NCI-H82 treated with DMSO at 0.1 percent for 48 hours (cell line): ENCODE measurements around the gene PREB.
"Not testable (repeated sequence)": the region's sequence is repeated elsewhere in the genome, so short reads cannot be mapped to it uniquely, and the experiment has no call there.

Experiments
- DNase-seq: peaks from one replicate; lab custom pipeline; 2025; ENCODE audit not compliant: unreplicated experiment; lab: John Stamatoyannopoulos, UW

PREB gene

DNA sequence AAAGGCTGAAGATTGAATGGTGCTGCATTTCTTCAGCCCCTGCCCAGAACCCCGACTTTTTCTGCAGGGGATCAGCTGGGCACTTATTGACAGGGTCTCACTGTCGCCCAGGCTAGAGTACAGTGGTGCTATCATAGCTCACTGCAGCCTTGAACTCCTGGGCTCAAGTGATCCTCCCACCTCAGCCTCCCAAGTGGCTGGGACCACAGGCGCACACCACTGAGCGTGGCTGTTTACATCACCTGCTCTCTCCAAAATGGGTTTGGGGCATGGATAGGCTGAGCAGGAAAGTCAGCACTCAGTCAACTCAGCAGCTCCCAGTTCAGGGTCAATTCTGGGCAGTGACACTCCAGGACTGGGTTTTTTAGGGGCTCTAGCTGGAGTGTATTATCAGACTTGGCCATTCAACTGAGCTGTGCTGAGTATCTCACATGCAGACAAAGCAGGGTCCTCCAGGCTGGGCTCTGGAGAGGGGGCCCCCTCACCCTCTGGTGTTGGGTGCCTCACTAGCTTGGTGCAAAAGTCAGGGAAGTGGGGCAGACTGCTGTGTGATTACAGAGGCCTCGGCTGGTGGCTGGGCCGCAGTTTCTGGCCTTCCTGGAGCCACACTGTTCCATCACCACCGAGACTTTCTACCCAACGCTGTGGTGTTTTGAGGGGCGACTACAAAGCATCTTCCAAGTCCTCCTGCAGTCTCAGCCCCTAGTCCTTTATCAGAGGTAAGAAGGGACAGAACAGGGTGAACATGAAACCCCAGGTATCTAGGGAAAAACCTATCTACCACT is 6.4 kb downstream of the PREB start:
- no peak for DNase-seq

DNA sequence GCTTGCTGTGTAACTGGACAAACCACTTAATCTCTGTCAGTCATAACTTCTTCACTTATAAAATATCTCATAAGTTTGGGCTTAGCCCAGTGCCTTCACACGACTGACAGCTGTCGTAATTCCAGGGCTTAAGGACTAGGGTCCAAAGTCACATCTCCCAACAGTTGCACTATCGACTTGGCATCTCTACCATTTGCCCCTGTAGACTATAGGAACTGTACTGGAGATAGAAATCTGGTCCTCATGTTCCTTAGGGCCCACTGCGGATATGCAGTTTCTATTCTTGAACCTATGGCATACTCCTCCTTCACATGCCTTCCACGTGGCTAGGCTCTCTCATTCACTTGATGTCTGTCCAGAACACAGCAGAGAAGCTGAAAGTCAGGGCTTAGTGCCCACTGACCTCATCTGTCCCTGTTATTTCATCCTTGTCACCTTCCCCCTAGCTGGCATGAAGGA is 8.2 kb downstream of the PREB start:
- no peak for DNase-seq

DNA sequence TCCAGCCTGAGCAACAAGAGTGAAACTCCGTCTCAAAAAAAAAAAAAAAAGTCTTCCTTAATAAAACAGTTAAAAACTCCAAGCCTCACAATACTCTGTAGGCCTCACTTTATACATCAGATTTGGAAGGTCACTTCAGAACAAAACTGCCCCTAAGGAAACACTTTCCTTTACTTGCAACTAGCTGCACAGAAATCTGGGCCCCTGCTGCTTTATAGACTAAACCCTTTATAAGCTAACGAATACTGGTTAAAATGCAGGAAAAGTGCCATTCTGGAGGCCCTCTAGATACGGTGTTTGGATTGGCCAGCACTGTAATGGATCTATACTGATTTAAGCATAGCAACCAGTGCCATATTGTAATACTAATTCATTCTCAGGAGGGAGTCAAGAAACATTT is 9.3 kb downstream of the PREB start:
- no peak for DNase-seq

DNA sequence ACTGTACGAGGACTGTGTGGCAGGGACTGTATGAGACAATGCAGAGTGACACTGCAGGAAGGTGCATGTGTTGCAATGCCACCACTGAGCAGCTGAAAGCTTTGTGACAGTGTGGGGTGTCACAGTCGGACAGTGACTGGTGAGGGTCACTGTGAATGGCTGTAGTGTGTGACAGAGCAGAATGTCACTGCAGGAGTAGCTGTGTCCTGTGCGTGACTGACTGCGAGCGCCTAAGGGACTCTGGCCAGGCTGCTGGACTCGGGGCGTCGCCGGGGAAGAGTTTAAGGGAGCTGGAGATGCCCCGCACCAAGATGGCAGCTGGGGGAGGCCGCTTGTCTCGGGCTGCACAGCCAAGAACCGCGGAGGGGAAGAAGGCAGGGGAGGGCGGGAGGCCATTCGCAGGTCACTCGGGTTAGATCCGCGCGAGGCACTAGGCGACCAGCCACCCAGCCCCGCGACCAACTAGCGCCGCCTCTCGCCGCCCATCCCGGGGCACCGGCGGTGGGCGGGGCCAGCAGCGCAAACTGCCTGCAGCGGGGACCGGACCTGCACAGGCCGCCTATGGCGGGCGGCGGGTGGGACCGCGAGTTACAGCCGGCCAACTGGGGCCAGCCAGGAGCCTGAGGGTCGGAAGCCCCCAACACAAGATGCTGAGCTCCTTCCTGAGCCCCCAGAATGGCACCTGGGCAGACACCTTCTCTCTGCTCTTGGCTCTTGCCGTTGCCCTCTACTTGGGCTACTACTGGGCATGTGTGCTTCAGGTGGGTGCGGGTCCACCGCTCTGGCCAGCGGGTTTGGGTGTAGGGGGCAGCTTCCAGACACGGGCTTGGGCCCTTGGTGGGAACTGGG is 10.9 kb downstream of the PREB start, which contains the start of gene ABHD1:
Gene ABHD1 (plus strand): TSS at position 514 of the 849 bp plus-strand sequence. CDS start 134 bp downstream, at position 648.
- no peak for DNase-seq

DNA sequence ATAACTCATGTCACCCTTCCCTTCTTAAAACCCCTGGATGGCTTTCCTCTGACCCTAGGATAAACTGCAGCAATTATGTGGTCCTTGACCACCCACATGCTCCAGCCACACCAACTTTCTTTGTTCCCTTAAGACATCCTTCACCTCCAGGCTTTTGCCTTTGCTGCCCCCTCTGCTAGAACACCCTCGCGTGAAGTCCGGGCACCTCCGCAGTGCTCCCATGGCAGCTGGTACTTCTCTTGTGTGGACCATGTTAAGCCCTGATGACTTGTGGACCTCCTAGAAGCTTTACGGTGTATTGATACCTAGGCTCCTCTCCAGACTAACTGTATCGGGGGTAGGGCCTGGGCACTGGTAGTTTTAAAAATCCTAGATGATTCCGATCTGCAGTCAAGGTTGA is 11.6 kb downstream of the PREB start:
- DNase-seq = no peak

DNA sequence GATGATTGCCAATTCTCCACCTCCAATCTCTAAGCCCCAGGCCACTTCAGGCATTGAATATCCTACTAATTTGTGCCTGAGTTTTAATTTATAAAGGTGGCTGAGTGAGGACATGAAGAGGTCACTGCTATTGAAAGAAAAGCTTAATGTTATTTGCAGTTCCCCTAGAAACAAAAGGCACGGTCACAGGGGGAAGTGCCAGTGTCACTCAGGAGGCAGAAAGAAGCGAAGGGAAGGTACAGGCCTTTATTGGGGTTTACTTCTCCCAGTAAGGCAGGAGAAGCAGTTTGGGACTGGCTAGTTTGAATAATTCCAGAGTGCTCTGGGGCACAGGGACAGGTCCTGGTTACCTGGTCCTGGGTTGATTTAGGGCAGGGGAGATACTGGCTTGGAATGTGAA is 12.5 kb downstream of the PREB start:
- DNase-seq = no peak

DNA sequence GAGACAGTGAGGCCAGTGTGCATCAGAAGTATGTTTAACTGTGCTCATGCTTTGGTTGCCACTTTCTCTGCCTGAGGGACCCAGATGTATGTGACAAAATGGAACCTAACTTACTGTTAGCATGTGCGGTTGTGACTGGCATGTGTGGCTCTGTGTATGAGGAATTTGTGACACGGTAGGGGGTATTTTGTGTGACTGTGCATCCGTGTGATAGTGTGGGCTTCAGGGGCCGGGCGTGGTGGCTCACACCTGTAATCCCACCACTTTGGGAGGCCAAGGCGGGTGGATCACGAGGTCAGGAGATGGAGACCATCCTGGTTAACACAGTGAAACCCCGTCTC is 15.1 kb downstream of the PREB start:
- DNase-seq = not testable (repeated sequence)

DNA sequence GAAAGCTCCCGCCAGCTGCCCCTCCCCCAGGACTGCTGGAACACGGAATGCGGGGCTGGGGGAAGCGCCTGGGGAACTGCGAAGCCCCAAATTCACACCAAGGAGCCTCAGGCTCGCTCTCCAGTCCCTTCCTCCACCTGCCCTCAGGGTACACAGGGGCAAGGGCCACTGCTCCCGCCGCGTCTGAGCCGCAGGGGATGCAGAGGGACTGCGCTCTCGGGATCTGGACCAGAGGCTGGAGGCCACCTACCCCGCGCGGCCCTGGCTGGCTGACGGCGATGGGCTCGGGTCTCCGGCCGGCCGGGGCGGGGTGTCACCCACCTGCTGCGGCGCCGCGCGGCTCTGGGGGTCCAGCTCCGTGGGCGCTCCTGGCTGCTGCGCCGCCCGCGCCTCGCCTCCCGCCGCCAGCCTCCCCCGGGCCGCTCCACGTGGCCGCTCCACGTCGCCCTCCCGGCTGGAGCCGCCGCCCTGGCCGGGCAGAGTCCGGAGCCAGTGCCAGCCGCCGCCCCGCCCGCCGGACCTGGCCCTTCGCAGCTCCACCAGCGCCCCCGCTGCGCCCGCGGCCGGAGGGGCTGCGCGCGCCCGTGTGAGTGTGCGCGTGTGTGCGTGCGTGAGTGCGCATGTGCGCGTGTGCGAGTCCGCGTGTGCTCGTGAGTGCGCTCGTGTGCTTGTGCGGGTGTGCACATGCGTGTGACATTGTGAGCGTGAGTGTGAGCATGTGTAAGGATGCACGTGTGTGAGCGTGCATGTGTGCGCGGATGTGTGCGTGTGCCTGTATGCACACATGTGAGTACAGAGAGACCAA is 15.7 kb downstream of the PREB start, which contains the start of gene CGREF1:
Gene CGREF1 (minus strand): TSS at position 604 of the 805 bp plus-strand sequence. CDS start 14,762 bp downstream, outside the sequence.
- DNase-seq = no peak

DNA sequence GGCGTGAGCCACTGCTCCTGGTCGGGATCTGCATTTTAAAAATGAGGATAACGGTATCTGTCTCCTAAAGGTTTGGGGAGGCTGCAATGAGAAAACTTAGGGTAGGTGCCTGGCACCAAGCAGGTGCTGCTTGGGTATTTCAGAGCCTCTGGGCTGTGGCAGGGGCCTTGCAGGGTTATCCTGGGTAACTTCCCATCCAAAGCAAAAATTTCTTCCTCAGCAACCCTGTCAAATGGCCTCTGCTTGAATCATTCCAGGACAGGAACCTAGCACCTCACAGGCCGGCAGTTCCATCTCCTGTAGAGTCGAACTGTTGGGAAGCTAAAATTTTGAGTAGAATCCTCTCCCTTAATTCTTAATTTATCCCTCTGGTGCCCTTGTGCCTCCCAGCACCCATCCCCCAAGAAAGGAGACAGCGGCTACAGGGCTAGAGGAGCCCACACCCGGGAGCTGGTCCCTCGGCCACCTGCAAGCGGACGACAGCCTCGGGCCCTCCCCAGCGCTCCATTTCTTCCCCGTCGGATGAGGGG is 16.4 kb downstream of the PREB start:
- DNase-seq = no peak

DNA sequence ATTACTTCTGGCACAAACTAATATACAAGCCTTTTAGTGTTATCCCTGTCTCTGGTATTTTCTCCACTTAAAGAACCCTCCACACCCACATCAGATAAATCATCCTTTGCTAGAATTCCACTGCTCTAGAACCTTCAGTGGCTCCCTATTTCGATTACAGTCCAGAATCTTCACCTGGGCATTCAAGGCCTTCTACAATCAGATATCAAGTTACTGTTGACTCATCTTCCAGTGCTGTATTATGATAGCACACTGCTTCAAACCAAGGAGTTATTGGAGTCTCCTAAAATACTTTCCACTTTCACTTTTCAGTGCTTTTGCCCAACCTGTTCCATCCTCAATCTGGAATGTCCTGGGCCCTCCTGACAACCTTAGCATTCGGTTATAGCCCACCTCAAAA is 18.9 kb downstream of the PREB start:
- no peak for DNase-seq

DNA sequence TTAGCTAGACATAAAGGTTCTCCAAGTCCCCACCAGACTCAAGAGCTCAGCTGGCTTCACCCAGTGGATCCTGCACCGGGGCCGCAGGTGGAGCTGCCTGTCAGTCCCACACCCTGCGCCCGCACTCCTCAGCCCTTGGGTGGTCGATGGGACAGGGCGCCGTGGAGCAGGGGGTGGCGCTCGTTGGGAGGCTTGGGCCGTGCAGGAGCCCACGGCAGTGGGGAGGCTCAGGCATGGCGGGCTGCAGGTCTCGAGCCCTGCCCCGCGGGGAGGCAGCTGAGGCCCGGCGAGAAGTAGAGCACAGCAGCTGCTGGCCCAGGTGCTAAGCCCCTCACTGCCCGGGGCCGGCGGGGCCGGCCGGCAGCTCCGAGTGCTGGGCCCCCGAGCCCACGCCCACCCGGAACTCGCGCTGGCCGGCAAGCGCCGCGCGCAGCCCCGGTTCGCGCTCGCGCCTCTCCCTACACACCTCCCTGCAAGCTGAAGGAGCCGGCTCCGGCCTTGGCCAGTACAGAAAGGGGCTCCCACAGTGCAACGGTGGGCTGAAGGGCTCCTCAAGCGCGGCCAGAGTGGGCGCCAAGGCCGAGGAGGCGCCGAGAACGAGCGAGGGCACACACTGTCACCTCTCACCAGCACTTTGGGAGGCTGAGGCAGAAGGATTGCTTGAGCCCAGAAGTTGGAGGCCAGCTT is 22.9 kb downstream of the PREB start:
- not testable (repeated sequence) for DNase-seq

DNA sequence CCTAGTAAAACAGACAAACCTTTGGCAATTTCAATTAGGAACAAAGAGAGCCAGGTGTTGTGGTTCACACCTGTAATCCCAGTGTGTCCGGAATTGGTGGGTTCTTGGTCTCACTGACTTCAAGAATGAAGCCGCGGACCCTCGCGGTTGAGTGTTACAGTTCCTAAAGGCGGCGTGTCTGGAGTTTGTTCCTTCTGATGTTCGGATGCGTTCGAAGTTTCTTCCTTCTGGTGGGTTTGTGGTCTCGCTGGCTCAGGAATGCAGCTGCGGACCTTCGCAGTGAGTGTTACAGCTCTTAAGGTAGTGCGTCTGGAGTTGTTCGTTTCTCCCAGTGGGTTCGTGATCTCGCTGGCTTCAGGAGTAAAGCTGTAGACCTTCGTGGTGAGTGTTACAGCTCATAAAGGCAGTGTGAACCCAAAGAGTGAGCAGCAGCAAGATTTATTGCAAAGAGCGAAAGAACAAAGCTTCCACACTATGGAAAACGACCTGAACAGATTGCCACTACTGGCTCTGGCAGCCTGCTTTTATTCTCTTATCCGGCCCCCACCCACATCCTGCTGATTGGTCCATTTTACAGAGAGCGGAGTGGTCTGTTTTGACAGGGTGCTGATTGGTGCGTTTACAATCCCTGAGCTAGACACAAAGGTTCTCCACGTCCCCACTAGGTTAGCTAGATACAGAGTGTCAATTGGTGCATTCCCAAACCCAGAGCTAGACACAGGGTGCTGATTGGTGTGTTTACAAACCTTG is 23.7 kb downstream of the PREB start:
- not testable (repeated sequence) for DNase-seq

DNA sequence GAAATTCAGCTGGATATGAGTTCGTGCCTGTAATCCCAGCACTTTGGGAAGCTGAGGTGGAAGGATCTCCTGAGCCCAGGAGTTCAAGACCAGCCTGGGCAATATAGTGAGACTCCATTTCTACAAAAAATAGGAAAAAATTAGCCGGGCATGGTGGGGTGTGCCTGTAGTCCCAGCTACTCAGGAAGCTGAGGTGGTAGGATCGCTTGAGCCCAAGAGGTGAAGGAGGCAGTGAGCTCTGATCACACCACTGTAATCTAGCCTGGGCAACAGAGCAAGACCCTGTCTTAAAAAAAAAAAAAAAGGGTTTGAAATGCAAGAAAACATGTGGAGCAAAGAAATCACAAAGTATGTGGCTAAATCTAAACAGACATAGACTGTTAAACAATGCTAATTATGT is 25.4 kb downstream of the PREB start:
- no peak for DNase-seq

DNA sequence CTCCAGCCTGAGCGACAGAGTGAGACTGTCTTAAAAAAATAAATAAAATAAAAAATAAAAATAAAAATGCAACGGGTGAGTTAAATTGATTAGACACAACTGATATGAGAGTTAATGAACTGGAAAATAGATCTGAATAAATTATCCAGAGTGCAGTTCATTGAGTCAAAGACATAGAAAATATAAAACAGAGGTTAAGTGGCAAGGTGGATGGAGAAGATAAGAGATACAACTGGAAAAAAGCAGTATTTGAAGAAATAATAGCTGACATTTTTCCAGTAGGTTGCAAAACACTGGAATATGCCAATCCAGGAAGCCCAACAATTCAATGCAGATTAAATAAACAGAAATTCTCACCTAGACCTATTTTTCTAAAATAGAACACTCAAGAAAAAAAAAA is 26.2 kb downstream of the PREB start:
- DNase-seq = no peak

DNA sequence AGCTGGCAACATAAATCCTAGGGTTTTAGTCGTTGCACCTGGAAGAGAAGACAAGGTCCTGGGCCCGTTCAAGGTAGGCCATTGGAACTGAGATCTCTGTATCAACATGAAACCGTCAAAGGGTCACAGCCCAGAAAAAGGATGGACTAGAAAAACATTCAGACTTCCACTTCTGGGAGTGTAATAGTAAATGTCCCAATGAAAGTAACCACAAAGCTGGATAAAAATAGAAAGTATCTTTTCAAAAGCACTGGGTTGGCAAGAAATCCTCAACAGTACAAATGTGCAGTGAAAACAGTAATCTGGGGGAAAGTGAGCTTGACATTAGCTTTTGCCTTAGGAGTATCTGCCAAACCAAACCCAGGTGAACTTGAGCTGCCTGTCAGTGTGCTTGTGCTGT is 28.5 kb downstream of the PREB start:
- no peak for DNase-seq

DNA sequence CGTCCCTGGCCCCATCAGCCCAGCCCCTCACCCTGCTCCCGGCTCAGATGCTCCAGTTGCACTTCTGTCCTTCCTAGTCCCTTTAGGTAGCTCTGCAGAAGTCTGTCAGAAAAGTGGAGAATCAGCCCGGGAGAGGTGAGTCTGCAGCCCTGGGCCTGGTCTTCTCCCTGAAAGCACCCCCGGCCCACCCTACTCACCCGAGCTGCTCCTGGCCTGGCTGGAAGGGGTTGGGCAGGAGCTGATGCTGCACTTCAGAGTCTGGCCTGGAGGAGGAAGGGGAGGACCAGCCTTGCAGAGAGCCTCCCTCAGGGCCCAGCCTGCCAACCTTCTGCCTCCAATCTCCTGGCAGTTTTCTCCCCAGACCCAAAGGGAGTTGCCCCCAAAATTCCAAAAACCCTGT is 32.1 kb downstream of the PREB start:
- DNase-seq = no peak

DNA sequence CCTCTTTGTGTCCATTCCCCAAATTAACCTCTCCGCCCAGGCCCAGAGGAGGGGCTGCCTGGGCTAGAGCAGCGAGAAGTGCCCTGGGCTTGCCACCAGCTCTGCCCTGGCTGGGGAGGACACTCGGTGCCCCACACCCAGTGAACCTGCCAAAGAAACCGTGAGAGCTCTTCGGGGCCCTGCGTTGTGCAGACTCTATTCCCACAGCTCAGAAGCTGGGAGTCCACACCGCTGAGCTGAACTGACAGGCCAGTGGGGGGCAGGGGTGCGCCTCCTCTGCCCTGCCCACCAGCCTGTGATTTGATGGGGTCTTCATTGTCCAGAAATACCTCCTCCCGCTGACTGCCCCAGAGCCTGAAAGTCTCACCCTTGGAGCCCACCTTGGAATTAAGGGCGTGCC is 34.4 kb downstream of the PREB start:
- DNase-seq = no peak

DNA sequence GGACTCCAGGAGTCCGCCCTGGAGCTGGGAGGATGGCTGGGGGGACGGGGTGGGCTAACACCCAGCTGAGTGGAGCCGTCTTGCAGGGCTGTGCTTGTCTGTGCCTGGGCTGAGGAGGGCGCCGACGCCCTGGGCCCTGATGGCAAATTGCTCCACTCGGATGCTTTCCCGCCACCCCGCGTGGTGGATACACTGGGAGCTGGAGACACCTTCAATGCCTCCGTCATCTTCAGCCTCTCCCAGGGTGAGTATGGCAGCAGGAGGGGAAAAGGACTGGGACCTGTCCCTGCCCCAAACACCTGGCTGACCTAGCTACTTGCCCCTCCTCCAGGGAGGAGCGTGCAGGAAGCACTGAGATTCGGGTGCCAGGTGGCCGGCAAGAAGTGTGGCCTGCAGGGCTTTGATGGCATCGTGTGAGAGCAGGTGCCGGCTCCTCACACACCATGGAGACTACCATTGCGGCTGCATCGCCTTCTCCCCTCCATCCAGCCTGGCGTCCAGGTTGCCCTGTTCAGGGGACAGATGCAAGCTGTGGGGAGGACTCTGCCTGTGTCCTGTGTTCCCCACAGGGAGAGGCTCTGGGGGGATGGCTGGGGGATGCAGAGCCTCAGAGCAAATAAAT is 35.0 kb downstream of the PREB start:
- DNase-seq = no peak

DNA sequence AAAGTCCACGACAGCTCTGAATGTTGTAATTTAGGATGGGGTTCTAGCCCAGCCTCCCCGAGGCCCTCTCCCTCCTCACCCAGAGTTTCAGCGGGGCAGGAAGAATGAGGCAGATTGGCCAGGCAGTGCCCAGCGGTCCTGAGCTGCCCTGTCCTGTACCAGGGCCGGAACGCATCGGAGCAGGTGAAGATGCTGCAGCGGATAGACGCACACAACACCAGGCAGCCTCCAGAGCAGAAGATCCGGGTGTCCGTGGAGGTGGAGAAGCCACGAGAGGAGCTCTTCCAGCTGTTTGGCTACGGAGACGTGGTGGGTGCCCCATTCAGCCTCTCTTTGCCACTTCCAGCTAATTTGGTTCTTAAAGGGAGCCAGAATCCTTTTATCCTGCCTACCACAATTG is 37.1 kb downstream of the PREB start:
- DNase-seq = no peak
